ENCODE results near the gene NBPF15.
"Not testable (repeated sequence)": the region's sequence is repeated elsewhere in the genome, so short reads cannot be mapped to it uniquely, and the experiment has no call there.

DNA sequence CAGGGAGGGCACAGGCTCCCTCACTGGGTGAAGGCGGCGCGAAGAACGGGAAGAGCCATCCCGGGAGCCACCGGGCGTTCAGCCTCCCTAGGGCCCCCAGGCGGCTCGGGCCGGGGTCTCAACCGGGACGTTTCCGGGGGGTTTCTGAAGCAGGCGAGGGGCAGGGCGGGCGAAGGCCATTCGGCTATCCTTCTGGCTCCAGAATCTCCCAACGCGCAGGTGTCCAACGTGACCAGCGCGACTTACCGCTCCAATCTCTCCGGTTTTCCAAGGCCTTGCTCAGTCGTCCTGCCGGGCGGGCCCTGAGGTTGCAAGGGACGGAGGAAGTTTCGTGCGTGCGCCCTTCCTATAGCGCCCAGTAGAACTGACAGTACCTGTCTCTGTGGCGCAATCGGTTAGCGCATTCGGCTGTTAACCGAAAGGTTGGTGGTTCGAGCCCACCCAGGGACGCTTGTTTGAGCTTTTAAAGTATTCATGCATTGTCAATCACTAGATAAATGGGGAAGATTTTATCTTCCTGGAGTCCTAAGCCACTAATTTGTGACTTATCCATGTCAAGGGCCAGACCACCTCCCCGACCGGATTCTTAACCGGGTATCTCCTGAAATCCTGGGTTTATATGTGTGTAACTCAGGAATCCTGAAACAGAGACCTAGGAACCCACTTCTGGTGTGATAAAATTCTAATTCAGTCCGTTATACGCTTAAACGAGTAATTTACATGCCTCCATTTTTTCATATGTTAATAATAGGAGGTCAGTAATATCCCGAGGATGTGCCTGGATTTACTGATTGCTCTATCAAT lies 42.4 kb downstream of the NBPF15 start:
- TF ChIP-seq, protein P1, sequence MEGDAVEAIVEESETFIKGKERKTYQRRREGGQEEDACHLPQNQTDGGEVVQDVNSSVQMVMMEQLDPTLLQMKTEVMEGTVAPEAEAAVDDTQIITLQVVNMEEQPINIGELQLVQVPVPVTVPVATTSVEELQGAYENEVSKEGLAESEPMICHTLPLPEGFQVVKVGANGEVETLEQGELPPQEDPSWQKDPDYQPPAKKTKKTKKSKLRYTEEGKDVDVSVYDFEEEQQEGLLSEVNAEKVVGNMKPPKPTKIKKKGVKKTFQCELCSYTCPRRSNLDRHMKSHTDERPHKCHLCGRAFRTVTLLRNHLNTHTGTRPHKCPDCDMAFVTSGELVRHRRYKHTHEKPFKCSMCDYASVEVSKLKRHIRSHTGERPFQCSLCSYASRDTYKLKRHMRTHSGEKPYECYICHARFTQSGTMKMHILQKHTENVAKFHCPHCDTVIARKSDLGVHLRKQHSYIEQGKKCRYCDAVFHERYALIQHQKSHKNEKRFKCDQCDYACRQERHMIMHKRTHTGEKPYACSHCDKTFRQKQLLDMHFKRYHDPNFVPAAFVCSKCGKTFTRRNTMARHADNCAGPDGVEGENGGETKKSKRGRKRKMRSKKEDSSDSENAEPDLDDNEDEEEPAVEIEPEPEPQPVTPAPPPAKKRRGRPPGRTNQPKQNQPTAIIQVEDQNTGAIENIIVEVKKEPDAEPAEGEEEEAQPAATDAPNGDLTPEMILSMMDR (optimal IDR thresholded peaks at IDR 0.05 in 1 of 3, IDR thresholded peaks at IDR 0.05 in 1 of 3, conservative IDR thresholded peaks at IDR 0.05 in 1 of 3; ENCODE audit: extremely low read depth in 1 of 3, insufficient read depth in 2 of 3, low read length in 3 of 3), result not testable (repeated sequence)
- not testable (repeated sequence) for TF ChIP-seq EZH2 (IDR thresholded peaks at IDR 0.05; ENCODE audit: low read length)

Data from keratinocyte (primary cell).